ENCODE measurements around the gene ZNF846. TPM values are rescaled to one million over a fixed set of nuclear protein-coding genes. Genes with fewer than 3 reads are reported as not detected.
"Not testable (repeated sequence)": the region's sequence is repeated elsewhere in the genome, so short reads cannot be mapped to it uniquely, and the experiment has no call there.

ZNF846 gene
- total RNA-seq, 1 donor from 2014 or later = 32.1 TPM

- no peak for TF ChIP-seq CTCF (IDR thresholded peaks at IDR 0.05; ENCODE audit: unreplicated experiment)
- Mint-ChIP-seq H3K27ac (peak overlapping the region; percentile 97), H3K36me3 (no peaks in the 10 kb centered on the region), H3K9me3 (no peaks in the 10 kb centered on the region), H3K4me3 (peak overlapping the region; percentile 82), H3K4me1 (peaks cover 26% of the 10 kb centered on the region), H3K27me3 (ENCODE audit: low read depth) (no peaks in the 10 kb centered on the region)
- peak; percentile 91 to 98 for DNase-seq (ENCODE audit: low spot score in 2 of 2, unreplicated experiment in 2 of 2)
These were observed 23.9 kb upstream of the ZNF846 start for GRCh38 chr19:9792206-9793070.

GRCh38 chr19:9791552-9792205 lies 23.1 kb upstream of the ZNF846 start:
- Mint-ChIP-seq H3K9me3 (no peaks in the 10 kb centered on the region), H3K27me3 (ENCODE audit: low read depth) (no peaks in the 10 kb centered on the region), H3K36me3 (no peaks in the 10 kb centered on the region), H3K4me1 (peaks cover 26% of the 10 kb centered on the region), H3K4me3 (peak overlapping the region; percentile 82), H3K27ac (peak overlapping the region; percentile 97)
- TF ChIP-seq CTCF (IDR thresholded peaks at IDR 0.05; ENCODE audit: unreplicated experiment) = no peak
- peak; percentile 93 to 96 for DNase-seq (ENCODE audit: low spot score in 2 of 2, unreplicated experiment in 2 of 2)

DNA sequence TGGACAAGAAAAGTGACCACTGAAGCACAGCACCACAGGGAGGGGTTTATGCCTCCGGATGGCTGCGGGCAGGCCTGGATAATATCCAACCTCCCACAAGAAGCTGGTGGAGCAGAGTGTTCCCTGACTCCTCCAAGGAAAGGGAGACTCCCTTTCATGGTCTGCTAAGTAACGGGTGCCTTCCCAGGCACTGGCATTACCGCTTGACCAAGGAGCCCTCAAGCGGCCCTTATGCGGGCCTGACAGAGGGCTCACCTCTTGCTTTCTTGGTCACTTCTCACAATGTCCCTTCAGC lies 22.5 kb upstream of the ZNF846 start:
- not testable (repeated sequence) for H3K36me3 Mint-ChIP-seq; H3K27me3 Mint-ChIP-seq (ENCODE audit: low read depth); H3K9me3 Mint-ChIP-seq; DNase-seq (ENCODE audit: low spot score in 2 of 2, unreplicated experiment in 2 of 2)
- peak overlapping the region; percentile 94 for H3K27ac Mint-ChIP-seq
- peak overlapping the region; percentile 77 for H3K4me3 Mint-ChIP-seq
- peaks cover 26% of the 10 kb centered on the region for H3K4me1 Mint-ChIP-seq

- peaks cover 35% of the 10 kb centered on the region for H3K4me1 Mint-ChIP-seq
- H3K27me3 Mint-ChIP-seq (ENCODE audit: low read depth); H3K9me3 Mint-ChIP-seq; H3K36me3 Mint-ChIP-seq; DNase-seq (ENCODE audit: low spot score in 2 of 2, unreplicated experiment in 2 of 2): not testable (repeated sequence)
- peak overlapping the region; percentile 98 for H3K27ac Mint-ChIP-seq
- peak overlapping the region; percentile 77 for H3K4me3 Mint-ChIP-seq
These were observed 21.0 kb upstream of the ZNF846 start for GRCh38 chr19:9789579-9789978.

- Mint-ChIP-seq H3K27me3 (ENCODE audit: low read depth) (no peaks in the 10 kb centered on the region), H3K27ac (peak overlapping the region; percentile 98), H3K9me3 (no peaks in the 10 kb centered on the region), H3K4me3 (peak overlapping the region; percentile 77), H3K36me3 (no peaks in the 10 kb centered on the region), H3K4me1 (peaks cover 40% of the 10 kb centered on the region)
- TF ChIP-seq CTCF (IDR thresholded peaks at IDR 0.05; ENCODE audit: unreplicated experiment) = no peak
- no peak for DNase-seq (ENCODE audit: low spot score in 2 of 2, unreplicated experiment in 2 of 2)
These were observed 20.5 kb upstream of the ZNF846 start for GRCh38 chr19:9789066-9789465.

GRCh38 chr19:9788604-9789003 lies 20.1 kb upstream of the ZNF846 start:
- H3K4me3 Mint-ChIP-seq; DNase-seq (ENCODE audit: low spot score in 2 of 2, unreplicated experiment in 2 of 2); H3K36me3 Mint-ChIP-seq; H3K9me3 Mint-ChIP-seq; H3K27me3 Mint-ChIP-seq (ENCODE audit: low read depth): not testable (repeated sequence)
- peaks cover 43% of the 10 kb centered on the region for H3K4me1 Mint-ChIP-seq
- peak overlapping the region; percentile 98 for H3K27ac Mint-ChIP-seq

- Mint-ChIP-seq H3K36me3 (no peaks in the 10 kb centered on the region), H3K9me3 (no peaks in the 10 kb centered on the region), H3K27me3 (ENCODE audit: low read depth) (no peaks in the 10 kb centered on the region), H3K27ac (no peak overlapping the region), H3K4me1 (peaks cover 43% of the 10 kb centered on the region), H3K4me3 (peak overlapping the region; percentile 39)
- no peak for TF ChIP-seq CTCF (IDR thresholded peaks at IDR 0.05; ENCODE audit: unreplicated experiment)
- no peak for DNase-seq (ENCODE audit: low spot score in 2 of 2, unreplicated experiment in 2 of 2)
These were observed 18.3 kb upstream of the ZNF846 start for GRCh38 chr19:9786819-9787218.

Data from mesothelial cell of epicardium (in vitro differentiated cells).